GM12801 (cell line): ENCODE measurements around the gene CIDEB.

Experiments
- TF ChIP-seq, protein P1 (sequence below): IDR thresholded peaks from one replicate; pipeline ENCODE4 v1.5.1; 2011; ENCODE audit warnings: control low read depth; ENCODE audit not compliant: insufficient read length; ENCODE audit errors: extremely low read depth

CIDEB gene

GRCh38 chr14:24322672-24323071 lies 14.9 kb upstream of the CIDEB start:
- TF ChIP-seq, protein P1, sequence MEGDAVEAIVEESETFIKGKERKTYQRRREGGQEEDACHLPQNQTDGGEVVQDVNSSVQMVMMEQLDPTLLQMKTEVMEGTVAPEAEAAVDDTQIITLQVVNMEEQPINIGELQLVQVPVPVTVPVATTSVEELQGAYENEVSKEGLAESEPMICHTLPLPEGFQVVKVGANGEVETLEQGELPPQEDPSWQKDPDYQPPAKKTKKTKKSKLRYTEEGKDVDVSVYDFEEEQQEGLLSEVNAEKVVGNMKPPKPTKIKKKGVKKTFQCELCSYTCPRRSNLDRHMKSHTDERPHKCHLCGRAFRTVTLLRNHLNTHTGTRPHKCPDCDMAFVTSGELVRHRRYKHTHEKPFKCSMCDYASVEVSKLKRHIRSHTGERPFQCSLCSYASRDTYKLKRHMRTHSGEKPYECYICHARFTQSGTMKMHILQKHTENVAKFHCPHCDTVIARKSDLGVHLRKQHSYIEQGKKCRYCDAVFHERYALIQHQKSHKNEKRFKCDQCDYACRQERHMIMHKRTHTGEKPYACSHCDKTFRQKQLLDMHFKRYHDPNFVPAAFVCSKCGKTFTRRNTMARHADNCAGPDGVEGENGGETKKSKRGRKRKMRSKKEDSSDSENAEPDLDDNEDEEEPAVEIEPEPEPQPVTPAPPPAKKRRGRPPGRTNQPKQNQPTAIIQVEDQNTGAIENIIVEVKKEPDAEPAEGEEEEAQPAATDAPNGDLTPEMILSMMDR, result no peak

DNA sequence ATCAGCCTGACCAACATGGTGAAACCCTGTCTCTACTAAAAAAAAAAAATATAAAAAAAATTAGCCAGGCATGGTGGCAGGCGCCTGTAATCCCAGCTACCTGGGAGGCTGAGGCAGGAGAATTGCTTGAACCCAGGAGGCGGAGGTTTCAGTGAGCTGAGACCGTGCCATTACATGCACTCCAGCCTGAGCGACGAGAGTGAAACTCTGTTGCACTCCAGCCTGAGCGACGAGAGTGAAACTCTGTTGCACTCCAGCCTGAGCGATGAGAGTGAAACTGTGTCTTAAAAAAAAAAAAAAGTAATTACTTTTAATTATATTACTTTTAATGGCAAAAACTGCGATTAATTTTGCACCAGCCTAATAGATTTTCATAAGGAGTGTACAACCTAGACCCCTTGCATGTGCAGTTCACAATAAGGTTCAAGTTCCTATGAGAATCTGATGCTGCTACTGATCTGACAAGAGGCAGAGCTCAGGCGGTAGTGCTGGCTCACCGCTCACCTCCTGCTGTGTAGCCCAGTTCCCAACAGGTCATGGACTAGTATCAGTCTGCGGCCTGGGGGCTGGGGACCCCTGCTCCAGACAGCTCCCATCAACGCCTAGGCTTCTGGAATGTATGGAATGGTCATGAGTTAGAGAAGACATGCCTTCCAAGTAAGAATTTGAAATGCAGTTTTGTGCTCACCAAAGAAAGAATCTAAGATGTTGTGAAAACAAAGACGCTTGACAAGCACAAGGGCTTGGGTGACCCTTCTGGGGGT lies 13.6 kb upstream of the CIDEB start:
- TF ChIP-seq, protein P1, result no peak

DNA sequence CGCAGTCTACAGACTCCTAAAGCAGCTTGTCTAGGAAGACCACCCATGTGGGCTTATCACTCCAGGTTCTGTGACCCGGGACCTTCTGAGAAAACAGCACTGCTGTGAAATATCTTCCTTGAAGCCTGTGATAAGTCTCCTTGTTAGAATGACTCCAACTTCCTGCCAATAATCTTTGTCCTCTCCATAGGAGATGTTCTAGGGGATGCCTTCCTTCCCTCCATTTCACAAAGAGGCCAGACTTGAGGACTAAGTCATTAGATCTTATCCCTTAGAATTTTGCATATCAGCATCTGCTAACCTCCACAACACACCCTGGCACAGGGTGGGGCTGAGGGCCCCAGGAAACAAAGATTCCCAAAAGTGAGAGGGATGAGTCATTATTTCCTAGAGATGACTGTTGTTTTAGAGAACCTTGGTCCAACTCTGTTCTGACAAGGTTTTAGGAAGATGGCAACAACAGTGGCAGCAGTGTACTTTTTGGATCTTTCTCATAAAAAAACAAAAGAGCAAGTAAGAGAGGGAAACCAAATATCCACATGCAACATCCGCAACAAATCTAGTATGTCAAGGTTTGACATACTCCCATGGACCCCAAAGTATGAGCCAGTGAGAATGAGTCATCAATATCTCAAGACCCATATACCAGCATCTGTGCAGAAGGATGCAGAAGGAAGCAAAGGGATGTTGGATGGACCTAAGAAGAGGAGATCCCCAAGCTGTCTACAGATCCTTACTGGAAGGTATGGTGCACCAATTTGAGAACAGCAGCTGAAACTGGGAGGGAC lies 9.6 kb upstream of the CIDEB start:
- TF ChIP-seq, protein P1, result no peak

- TF ChIP-seq, protein P1, result no peak
These were observed 8.8 kb upstream of the CIDEB start for GRCh38 chr14:24316597-24316950.

GRCh38 chr14:24315807-24316596 lies 8.2 kb upstream of the CIDEB start:
- TF ChIP-seq, protein P1, result no peak

- TF ChIP-seq, protein P1, result no peak
These were observed 7.5 kb upstream of the CIDEB start for GRCh38 chr14:24315243-24315806.
